Frontal cortex (tissue), 4 donors: ENCODE results near the gene TAS2R41. TPM values are rescaled to one million over a fixed set of nuclear protein-coding genes. Genes with fewer than 3 reads are reported as not detected.

ENCODE experiments used
- DNase-seq, 2 donors: peaks; one replicate each; pipeline ENCODE4 v3.0.0; 2012; ENCODE audit warnings: low spot score in 2 of 2
- FAIRE-seq: peaks from 2 replicates; lab custom pipeline; 2012; peaks lifted over from hg19 to GRCh38; lab: Jason Lieb, UNC
- total RNA-seq: library from RNA; depleted of rRNA; stranded (reverse); fragments of >200 nt; gene quantifications from one replicate; pipeline ENCODE4 v1.2.3, GENCODE V29; 2014
- donor health status: control.
- donor health status: control.
- donor health status: control.

TAS2R41 gene
- not detected for total RNA-seq

GRCh38 chr7:143477501-143478150 lies at the start of gene TAS2R41:
TSS of gene TAS2R41 (plus strand) at chr7:143477873. CDS start at chr7:143477873, 0 bp downstream.
- DNase-seq, result no peak

GRCh38 chr7:143429770-143430698 lies 47.6 kb upstream of the TAS2R41 start:
- DNase-seq (no peak), FAIRE-seq (no peak)

More at GRCh38 chr7:143477501-143478150, at the start of gene TAS2R41:
- no peak for FAIRE-seq

GRCh38 chr7:143431109-143431508 lies 46.6 kb upstream of the TAS2R41 start:
- DNase-seq (no peak), FAIRE-seq (no peak)

DNA sequence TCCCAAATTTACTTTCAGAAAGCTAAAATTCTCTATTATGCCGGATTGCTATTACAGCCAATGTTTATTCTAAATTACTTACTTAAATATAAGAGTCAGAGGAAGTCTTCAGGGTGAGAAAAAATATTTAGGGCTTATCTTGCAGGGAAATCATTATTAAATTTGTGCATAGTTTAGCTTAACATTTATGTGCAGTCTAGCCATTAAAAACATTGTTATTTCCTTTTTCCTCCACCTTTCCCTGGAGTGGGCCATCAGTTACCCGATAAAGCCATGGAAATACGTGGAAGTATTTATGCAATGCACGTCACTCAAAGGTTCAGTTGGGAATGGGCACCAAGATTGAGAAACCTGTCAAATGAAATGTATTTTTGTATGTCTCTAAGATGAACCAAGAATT lies 43.9 kb upstream of the TAS2R41 start:
- DNase-seq (no peak), FAIRE-seq (no peak)

DNA sequence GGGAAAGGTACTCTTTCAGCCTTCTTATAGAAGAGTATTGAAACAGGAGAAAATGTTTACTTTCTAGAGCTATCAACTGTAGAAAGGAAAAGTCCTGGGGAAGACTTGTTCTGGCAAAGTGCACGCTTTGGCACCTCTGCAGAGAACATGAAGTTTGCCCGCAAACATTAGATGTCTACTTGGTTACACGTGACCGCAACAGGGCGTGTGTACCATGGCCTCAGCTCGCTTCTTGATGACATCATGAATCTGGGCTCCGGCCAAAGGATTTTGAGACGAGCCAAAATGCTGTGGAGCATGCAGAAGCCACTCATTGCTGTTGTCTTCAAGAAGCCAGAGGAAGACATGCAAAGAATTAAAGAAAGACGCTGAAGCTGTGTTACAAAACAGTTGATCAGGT lies 43.0 kb upstream of the TAS2R41 start:
- FAIRE-seq, result no peak
- DNase-seq, result no peak

DNA sequence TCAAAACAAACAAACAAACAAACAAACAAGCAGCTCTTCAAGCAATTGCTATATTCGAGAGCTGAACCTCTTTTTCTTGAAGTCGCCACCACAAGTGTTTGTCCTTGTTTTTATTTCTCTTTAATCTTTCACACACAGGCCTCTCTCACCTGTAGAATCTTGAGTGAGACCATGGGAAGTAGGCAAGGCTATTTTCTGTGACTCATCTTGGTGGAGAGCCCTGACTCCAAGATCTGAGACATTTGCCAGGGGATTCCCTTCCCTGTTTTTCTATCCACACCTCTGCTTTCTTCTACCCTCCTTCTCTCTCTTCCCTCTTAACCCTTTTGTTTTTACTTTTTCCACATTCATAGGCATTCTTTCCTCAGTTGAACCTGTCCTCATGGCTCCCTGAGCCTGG lies 42.4 kb upstream of the TAS2R41 start:
- FAIRE-seq, result no peak

GRCh38 chr7:143436325-143436946 lies 41.2 kb upstream of the TAS2R41 start:
- DNase-seq, result no peak
- no peak for FAIRE-seq

More for the DNA sequence above, 42.4 kb upstream of the TAS2R41 start:
- DNase-seq, result no peak

GRCh38 chr7:143437578-143437977 lies 40.1 kb upstream of the TAS2R41 start:
- DNase-seq (no peak), FAIRE-seq (no peak)

DNA sequence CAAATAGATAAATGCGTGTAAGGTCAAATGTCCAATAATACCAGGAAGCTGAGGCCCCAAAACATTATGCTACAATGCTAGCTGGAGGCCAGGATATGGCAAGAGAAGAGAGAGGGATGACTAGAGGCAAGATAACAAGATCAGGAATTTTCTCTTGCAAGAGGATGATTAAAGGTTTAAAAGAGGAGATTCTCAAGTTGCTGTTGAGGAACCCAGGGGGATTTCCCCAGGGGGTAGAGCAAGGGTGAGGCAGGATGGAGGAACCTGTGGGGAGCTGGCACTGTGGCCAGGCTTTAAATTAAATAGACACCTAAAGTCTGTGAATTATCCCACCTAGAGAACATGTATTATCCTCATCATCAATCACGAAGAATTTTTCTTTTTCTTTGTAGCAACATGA lies 37.8 kb upstream of the TAS2R41 start:
- DNase-seq, result no peak
- FAIRE-seq, result no peak

DNA sequence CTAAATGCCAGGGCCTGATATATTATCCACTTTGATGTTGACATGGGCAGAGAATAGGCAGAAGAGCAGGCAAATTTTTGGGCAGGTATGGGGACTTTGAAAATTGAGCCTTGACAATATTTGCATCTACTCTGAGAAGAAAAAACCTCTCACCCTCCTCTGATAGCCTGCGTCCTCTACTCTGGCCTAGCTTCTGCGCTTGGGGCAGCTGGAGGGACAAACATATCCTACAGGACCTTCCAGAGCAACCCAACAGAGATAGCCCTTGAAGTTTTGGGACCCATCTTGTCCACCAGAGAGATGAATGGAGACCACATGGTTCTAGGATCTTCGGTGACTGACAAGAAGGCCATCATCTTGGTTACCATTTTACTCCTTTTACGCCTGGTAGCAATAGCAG lies 34.5 kb upstream of the TAS2R41 start, which contains the start of gene TAS2R60:
Gene TAS2R60, plus strand, starts transcription at position 301 of the 400 bp plus-strand sequence. Its CDS starts 0 bp downstream, at position 301.
- DNase-seq (no peak), FAIRE-seq (no peak)

DNA sequence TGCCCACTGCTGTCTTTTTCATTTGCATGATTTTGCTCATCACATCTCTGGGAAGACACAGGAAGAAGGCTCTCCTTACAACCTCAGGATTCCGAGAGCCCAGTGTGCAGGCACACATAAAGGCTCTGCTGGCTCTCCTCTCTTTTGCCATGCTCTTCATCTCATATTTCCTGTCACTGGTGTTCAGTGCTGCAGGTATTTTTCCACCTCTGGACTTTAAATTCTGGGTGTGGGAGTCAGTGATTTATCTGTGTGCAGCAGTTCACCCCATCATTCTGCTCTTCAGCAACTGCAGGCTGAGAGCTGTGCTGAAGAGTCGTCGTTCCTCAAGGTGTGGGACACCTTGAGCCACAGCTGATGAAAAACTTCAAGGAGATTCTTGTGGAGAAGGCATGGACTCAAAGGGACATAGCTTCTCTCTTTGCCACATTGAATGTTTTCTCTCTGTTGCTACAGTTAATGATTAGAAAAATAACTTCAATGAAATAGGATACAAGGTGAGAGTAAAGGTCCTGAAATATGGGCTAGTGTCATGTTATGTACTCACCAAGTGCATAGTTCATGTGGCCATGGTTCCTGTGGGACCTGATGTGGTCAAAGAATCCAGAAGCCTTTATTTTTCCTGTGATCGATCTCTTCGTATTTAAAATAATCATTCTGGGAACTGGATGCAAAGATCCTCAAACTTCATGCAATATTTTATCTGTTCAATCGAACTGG lies 33.5 kb upstream of the TAS2R41 start:
- no peak for FAIRE-seq

DNA sequence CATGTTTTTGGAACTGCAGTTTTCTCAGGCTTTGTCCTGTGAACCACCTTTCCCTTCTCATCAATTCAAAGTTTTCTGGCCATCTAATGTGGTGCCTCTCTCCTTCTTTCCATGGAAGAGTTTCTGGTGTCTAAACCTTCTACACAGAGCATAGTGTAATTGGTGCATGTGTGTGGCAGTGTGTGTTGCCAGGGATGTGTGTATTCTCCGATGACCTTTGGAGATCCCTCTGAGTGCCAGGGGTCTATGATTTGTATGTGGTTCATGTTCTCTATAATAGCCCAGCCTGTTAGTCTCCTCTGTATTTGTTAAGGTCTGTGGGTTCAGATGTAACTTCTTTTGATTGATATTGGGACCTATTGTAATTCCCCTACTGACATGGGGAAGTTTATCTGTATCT lies 32.9 kb upstream of the TAS2R41 start:
- DNase-seq (no peak), FAIRE-seq (no peak)

More for the DNA sequence above, 33.5 kb upstream of the TAS2R41 start:
- DNase-seq, result no peak

- no peak for DNase-seq
- no peak for FAIRE-seq
Observed at GRCh38 chr7:143447466-143447865, 30.2 kb upstream of the TAS2R41 start.

DNA sequence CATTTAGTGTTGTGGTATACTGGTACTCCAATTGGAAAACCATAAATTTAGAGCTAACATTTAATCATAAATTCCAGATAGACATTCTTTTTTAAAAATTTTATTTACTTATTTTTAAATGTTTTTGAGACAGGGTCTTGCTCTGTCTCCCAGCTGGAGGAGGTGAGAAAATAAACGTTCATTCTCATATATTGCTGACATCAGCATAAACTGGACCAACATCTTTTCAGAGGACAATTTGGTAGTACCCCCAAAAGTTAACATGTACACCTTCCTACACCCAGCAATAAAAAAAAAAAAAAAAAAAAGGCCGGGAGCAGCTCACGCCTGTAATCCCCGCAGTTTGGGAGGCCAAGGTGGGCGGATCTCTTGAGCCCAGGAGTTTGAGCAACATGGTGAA lies 29.2 kb upstream of the TAS2R41 start:
- no peak for FAIRE-seq

GRCh38 chr7:143449793-143450192 lies 27.9 kb upstream of the TAS2R41 start:
- DNase-seq (no peak), FAIRE-seq (no peak)

More for the DNA sequence above, 29.2 kb upstream of the TAS2R41 start:
- no peak for DNase-seq

DNA sequence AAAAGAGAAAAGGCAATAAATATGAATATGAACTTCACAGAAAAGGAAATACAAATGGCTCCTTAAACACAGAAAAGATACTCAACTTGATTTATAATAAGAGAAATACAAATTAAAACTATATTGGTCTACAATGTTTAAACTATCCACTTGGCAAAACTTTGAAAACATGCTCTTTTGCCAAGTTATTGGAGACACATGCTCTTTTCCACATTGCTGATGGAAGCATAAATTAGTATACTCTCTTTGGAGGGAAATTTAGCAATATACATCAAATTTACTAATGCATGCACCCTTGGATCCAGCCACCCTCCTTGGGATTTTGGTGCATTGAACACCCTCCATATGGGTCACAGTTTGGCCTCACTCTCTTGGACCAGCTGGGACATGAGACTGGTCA lies 26.6 kb upstream of the TAS2R41 start:
- FAIRE-seq, result no peak
- DNase-seq, result no peak

DNA sequence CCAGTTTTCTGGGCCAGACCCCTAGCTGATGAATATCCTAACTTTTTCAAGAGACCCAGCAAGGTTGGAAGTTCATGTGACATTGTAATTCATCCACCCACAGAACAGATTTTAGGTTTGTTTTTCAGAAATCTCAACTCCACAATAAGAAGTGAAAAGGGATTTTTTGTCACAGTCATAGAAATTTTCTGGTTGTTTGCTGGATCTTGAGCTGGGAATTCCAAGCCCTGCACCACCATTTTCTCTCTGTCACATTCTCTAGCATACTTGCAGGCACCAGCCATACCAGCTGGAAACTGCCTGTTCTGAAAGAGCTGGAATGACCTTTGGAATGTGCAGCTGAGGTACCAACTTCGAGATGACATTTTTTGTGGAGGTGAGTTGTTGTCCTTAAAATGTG lies 25.9 kb upstream of the TAS2R41 start:
- FAIRE-seq, result no peak

DNA sequence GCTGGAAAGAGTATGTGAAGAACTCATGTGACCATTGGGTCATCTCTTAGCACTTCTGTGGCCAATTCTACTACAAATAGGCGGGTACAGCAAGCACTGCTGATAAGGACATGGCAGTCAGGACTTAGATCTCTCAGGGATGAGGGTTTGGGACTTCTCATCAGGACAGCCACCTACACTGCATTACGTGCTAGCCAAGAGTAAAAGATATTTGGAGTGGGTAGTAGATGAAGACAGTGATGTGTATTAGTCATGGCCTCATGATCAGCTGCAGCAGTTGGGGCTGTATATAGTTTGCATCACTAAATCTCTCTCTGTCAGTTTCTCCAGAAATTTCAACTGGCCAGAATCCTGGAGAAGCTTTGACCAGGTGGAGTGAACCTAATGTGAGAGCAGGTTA lies 25.2 kb upstream of the TAS2R41 start:
- DNase-seq (no peak), FAIRE-seq (no peak)

More for the DNA sequence above, 25.9 kb upstream of the TAS2R41 start:
- no peak for DNase-seq

- FAIRE-seq, result no peak
- no peak for DNase-seq
Observed at GRCh38 chr7:143454091-143454680, 23.5 kb upstream of the TAS2R41 start.
